Non-pigmented ciliary epithelial cell (primary cell): ENCODE data around the gene YBX2.
A peak's percentile ranks its signal among the peaks of the same experiment; 100 is the strongest.
"Not testable (repeated sequence)": the region's sequence is repeated elsewhere in the genome, so short reads cannot be mapped to it uniquely, and the experiment has no call there.

Experiments used
- DNase-seq: peaks from one replicate; pipeline ENCODE4 v3.0.0-alpha.2; 2010; ENCODE audit warnings: low read depth

Gene YBX2

GRCh38 chr17:7262935-7263800 is 31.3 kb downstream of the YBX2 start:
- no peak for DNase-seq

GRCh38 chr17:7262192-7262934 is 32.1 kb downstream of the YBX2 start, which contains the start of gene CLDN7:
TSS of gene CLDN7 (minus strand) at chr17:7262478. CDS start at chr17:7262043, 435 bp downstream.
- DNase-seq, result no peak

- no peak for DNase-seq
Measured at GRCh38 chr17:7261379-7262191, 32.9 kb downstream of the YBX2 start.

GRCh38 chr17:7260651-7261378 is 33.6 kb downstream of the YBX2 start:
- DNase-seq, result no peak

GRCh38 chr17:7260151-7260550 is 34.3 kb downstream of the YBX2 start:
- DNase-seq, result no peak

- no peak for DNase-seq
Measured at GRCh38 chr17:7259555-7259889, 34.9 kb downstream of the YBX2 start.

- no peak for DNase-seq
Measured at GRCh38 chr17:7258731-7259554, 35.5 kb downstream of the YBX2 start.

- no peak for DNase-seq
Measured at GRCh38 chr17:7256766-7257456, 37.5 kb downstream of the YBX2 start.

GRCh38 chr17:7254511-7254910 is 39.9 kb downstream of the YBX2 start:
- no peak for DNase-seq

GRCh38 chr17:7253082-7253481 is 41.4 kb downstream of the YBX2 start:
- no peak for DNase-seq

GRCh38 chr17:7252176-7253043 is 42.0 kb downstream of the YBX2 start, which contains the start of gene ELP5:
TSS of gene ELP5 (plus strand) at chr17:7252215. CDS start at chr17:7252551, 336 bp downstream.
- DNase-seq, result no peak

GRCh38 chr17:7251661-7252175 is 42.7 kb downstream of the YBX2 start, which contains the start of gene CTDNEP1:
TSS of gene CTDNEP1 (minus strand) at chr17:7251734. CDS start at chr17:7251296, 438 bp downstream.
- peak; percentile 98 for DNase-seq

GRCh38 chr17:7250695-7251627 is 43.5 kb downstream of the YBX2 start:
- DNase-seq, result no peak

GRCh38 chr17:7249830-7250229 is 44.6 kb downstream of the YBX2 start:
- DNase-seq, result no peak

GRCh38 chr17:7249214-7249613 is 45.2 kb downstream of the YBX2 start:
- DNase-seq, result no peak

GRCh38 chr17:7248796-7249195 is 45.6 kb downstream of the YBX2 start:
- no peak for DNase-seq

- DNase-seq, result no peak
Measured at GRCh38 chr17:7246779-7247178, 47.7 kb downstream of the YBX2 start.

GRCh38 chr17:7243838-7244237 is 50.6 kb downstream of the YBX2 start:
- not testable (repeated sequence) for DNase-seq
